GM21786 (cell line): ENCODE measurements around the gene PRRT3.
"Not testable (repeated sequence)": the region's sequence is repeated elsewhere in the genome, so short reads cannot be mapped to it uniquely, and the experiment has no call there.

ENCODE experiments used
- ATAC-seq: cut with Tn5 transposase; IDR thresholded peaks from one replicate; pipeline ENCODE4 v1.9.1; 2021; ENCODE audit not compliant: unreplicated experiment

The PRRT3 gene

DNA sequence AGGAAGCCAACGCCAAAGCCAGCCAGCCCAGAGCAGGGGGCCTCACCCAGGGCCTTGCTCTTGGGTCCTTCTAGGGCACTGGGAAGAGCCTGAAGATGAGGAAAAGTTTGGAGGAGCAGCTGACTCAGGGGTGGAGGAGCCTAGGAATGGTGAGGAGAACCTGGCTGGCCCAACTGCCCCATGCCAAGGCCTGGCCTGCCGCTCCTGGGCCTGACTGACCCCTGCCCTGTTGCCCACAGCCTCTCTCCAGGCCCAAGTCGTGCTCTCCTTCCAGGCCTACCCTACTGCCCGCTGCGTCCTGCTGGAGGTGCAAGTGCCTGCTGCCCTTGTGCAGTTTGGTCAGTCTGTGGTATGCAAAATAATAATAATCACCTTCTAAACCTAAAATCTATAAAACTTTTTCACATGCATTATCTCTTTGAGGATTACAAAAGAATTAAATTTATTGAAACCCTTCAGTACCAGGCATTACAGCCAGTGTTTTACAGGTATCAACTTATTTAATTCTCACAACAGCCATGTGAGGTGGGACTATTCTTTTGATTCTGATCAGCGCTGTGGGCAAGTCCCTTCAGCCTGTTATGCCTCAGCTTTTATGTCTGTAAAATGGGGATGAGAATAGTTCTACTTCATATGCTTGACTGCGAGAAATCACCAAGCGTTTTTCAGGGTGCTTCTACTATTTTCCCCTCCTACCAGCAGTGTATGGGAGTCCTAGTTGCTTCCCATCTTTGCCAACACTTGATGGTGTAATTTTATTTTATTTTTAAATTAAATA is 33.8 kb downstream of the PRRT3 start:
- ATAC-seq, result no peak

DNA sequence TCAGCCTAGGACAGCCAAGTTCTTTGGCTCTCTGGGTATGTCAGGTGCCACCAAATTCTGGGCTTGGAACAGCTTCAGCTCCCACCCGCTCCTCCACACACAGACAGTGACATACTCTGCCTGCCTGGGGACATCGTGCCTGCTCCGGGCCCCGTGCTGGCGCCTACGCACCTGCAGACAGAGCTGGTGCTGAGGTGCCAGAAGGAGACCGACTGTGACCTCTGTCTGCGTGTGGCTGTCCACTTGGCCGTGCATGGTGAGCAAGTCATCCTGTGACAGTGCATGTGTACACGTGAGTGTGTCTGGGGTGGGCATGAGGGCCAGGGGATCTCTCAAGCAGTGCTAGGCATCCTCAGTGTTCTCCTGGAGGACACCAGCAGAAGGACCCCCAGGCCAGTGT is 34.4 kb downstream of the PRRT3 start:
- ATAC-seq, result no peak

DNA sequence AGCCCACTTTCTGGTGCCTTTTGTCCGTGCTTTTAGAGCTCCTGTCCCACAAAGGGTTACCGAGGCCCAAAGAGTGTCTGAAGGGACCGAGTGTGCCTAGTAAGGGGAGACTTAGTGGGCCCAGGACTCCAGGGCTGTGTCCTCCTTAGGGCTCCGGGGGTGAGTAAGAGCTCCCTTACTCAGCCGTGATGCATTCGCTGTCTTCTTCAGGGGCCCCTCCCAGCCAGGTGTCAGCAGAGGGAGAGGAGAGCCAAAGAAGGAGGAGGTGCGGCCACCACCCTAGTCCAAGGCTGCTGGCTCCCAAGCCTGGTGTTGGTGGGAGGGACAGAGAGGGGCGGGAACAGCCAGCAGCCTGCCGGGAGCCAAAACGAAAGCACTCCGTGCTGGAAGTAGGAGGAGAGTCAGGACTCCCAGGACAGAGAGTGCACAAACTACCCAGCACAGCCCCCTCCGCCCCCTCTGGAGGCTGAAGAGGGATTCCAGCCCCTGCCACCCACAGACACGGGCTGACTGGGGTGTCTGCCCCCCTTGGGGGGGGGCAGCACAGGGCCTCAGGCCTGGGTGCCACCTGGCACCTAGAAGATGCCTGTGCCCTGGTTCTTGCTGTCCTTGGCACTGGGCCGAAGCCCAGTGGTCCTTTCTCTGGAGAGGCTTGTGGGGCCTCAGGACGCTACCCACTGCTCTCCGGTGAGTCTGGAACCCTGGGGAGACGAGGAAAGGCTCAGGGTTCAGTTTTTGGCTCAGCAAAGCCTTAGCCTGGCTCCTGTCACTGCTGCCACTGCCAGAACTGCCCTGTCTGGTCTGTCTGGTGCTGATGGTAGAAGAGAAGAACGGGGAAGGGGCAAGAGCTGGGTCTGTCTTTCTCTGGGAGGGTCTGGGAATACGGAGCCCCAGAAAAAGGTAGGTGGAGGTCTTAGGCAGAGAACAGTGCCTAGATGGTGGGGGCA is 35.2 kb downstream of the PRRT3 start, which contains the start of gene IL17RC:
Gene IL17RC, plus strand, starts transcription at position 365 of the 947 bp plus-strand sequence. Its CDS starts 218 bp downstream, at position 583.
- ATAC-seq, result no peak

DNA sequence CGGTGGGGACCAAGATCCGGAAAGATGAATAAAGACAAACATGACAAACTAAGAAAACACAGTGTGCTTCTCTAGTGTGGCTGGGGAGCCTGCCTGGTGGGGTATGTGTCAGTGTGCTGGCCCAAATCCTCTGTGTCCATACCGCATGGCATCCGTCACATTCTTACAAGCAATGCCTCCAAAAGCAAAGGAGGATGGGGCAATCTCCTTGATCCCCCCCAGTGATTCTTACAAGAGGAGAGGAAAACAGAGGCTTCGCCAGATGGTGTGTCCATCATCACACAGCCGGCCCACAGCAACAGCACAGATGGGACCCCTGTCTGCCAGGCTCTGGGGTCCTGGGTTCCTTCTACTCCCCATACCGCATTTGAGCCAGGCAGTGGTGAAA is 35.9 kb downstream of the PRRT3 start:
- no peak for ATAC-seq

DNA sequence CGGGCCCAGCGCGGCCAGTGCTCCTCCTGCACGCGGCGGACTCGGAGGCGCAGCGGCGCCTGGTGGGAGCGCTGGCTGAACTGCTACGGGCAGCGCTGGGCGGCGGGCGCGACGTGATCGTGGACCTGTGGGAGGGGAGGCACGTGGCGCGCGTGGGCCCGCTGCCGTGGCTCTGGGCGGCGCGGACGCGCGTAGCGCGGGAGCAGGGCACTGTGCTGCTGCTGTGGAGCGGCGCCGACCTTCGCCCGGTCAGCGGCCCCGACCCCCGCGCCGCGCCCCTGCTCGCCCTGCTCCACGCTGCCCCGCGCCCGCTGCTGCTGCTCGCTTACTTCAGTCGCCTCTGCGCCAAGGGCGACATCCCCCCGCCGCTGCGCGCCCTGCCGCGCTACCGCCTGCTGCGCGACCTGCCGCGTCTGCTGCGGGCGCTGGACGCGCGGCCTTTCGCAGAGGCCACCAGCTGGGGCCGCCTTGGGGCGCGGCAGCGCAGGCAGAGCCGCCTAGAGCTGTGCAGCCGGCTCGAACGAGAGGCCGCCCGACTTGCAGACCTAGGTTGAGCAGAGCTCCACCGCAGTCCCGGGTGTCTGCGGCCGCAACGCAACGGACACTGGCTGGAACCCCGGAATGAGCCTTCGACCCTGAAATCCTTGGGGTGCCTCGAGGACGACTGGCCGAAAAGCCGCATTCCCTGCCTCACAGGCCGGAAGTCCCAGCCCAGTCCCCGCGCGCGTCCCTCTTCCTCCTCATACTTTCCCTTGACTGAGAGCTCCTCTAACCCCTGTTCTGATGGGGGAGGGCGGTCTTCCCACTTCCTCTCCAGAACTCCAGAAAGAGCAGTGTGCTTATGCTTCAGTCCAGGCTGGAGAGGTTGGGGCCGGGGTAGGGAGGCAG is 36.7 kb downstream of the PRRT3 start:
- ATAC-seq, result no peak

DNA sequence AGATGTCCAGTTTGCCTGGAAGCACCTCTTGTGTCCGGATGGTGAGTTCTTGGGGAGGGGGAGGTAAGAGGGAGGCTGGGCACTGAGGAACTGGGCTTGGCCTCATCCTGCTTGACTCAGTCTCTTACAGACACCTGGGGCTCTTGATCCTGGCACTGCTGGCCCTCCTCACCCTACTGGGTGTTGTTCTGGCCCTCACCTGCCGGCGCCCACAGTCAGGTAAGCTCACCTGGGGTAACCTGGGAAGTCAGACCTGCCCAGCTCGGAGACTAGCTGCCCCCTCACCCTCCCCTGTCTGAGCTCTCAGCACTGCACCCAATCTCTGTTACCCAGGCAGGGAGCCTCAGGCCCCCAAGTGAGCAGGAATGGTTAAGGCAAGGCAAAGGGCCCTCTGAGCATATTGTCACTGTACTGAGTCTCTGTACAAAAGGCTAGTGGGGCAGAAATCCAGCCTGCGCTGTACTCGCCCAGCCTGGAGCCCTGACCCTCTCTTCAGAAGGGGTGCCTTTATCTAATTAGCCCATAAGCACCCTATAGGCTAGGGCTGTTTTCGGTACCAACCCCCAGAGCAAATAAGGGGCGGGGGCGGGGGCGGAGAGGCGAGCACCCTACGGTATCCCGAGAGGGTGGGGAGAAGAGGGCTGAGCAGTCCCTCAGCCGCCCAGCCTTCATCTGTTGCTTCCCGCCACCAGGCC is 37.5 kb downstream of the PRRT3 start:
- ATAC-seq, result no peak

DNA sequence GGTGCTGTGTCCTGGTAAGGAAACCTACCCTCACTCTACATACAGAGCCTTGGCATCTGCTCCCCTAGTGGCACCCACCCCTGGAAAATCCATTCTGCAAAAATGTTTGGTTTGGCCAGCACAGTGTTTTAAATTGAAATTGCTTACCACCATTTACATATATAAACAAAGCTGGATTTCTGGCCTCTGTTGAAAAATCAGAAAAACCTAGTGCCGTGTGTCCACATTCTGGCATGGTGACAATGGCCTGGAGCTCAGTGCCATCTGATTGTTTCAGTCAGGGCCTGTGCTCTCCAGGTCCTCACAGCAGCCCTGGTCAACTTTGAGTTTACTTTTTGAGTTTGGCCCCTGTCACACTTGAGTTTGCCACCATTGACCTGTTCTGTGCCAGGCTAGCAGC is 38.2 kb downstream of the PRRT3 start:
- no peak for ATAC-seq

DNA sequence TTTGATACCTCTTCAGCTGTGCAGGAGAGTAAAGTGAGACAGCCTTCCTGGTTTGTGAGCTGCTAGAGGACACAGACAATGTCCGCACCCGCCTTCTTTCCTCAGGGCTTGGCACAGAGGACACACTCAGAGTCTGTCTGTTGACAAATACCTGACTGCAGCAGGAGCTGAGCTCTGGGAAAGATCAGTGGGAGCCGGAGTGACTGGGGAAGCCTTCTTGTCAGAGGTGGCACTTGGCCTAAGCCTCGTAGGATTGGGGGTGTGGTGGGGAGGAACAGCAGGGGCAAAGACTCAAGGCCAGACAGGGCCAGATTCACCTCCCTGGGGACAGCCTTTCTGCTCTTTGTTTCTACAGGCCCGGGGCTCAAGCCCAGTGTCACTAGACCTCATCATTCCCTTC is 38.6 kb downstream of the PRRT3 start:
- ATAC-seq, result no peak

DNA sequence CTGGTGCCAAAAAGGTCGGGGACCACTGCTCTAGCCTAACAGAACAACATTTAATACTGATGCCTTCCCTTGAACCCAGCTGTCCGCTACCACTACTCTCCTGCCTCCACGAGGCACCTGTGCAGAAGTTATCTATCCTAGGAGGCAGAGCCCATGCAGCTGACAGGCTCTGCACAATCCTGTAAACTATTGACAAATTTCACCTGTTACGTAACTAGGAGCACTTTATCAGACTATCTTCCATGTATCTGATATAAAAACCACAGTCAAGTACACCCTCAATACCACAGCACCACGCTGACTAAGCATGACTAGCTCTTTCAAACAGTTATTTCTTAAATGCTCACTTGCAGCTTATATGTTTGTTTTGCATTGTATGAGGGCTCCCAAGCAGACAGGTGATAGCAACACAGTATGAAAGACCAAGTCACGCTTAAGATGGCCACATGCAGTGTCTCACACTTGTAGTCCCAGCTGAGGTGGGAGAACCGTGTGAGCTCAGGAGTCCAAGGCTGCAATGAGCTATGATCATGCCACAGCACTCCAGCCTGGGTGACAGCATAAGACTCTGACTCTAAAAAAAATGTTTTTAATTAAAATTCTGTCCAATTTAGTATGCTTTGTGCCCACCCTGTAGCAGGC is 39.8 kb downstream of the PRRT3 start:
- no peak for ATAC-seq

DNA sequence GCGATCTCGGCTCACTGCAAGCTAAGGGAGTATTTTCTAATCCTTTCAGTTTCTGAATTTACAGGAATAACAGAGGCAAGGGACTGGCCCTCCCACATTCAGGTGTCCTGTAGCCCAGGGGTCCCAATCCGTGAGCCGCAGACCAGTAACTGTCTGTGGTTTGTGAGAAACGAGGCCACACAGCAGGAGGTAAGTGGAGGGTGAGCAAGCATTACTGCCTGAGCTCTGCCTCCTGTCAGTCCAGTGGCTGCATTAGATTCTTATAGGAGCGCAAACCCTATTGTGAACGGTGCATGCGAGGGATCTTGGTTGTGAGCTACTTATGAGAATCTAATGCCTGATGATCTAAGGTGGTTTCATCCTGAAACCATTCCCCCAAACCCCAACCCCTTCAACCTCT is 40.3 kb downstream of the PRRT3 start:
- ATAC-seq, result no peak

DNA sequence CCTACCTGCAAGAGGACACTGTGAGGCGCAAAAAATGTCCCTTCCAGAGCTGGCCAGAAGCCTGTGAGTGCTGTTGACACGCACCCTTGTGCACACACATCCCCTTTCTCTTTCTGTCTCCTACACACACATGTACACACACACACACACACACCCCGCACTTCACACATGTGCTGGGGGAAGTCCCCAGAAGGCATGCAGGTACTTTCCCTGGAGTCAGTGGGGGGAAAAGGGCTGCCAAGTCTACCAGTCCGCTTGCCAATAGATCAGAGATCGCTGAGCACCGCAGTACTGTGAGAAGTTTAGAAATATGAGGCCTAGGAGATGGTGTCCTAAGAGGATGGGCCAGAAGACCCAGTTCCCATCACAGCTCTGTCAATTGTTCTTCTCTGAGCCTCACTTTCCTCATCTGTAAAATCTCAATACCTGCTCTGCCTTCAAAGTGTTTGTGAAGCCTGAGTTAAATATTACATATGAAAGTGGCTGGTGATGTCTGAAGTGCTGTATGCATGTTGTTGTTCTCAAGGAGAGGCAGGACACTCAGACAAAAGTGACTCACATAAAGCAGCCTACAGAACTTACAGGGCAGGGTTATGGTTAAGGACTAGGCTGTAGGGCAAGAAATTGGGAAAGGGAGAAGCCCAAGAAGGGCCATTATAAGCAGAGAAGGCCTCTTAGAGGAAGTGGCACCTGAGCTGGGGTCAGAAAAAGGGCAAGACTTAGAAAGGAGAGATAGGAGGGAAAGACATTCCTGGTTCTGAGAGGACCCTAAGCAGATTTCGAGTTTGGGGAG is 42.8 kb downstream of the PRRT3 start:
- ATAC-seq, result no peak

DNA sequence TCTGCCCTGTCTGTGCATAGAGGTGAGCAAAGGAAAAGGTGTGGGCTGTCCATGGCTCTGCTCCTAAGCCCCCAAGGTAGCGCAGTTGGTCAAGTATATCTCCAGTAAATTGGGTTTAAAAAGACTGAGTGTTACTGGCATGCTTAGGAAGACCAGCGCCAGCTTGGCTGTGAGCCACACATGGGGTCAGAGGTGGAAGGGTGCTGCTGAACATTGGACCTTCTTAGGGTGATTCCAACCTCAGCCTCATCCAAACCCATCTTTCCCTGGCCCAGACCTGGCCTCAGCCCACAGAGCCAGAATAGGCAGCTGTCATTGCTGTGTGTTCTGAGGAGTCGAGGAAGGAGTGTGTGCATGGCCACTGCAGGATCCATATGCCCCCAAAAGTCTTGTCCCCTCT is 43.9 kb downstream of the PRRT3 start:
- no peak for ATAC-seq

DNA sequence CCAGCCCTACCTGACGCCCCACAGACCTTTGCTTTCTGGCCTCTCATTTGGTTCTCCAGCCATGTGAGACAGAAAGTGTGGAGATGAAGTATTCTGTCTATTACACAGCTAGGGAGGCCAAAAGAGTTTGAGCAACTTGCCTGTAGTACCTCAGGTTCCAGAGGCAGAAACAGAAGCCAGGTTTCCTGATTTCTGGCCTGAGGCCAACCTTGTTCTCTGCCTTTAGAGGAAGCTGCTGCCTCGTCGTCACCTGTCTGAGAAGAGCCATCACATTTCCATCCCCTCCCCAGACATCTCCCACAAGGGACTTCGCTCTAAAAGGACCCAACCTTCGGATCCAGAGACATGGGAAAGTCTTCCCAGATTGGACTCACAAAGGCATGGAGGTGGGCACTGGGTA is 45.7 kb downstream of the PRRT3 start:
- no peak for ATAC-seq

DNA sequence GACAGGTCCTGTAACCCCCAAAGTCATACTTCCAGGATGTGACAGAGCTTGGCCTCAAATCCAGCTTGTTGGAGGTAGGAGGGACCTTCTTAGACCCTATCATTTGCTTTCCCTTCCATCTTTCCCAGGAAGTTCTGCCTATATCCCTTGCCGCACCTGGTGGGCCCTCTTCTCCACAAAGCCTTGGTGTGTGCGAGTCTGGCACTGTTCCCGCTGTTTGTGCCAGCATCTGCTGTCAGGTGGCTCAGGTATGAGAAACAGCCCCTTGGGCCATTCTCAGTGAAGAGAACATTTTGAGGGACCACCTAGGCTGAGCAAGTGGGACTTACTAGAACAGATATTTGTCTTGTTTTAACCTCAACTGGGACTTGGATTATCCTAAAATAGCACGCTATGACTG is 48.3 kb downstream of the PRRT3 start:
- no peak for ATAC-seq

DNA sequence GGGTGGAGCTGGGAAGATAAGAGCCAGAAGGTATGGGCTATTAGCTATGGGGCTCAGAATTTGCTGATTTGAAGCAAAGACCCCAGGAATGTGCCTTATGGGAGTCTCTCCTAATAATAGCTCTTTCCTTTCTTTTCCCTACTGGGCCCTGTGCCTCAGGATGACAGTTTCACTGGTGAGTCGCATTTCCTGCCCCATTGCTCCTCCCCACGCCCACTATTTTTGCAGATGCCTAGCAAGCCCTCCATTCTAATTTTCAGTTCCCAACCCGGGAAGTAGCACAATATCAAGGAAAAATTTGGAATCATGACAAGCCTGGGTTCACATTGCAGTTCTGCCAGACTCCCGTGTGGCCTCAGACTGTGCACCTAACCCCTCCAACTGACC is 49.0 kb downstream of the PRRT3 start:
- ATAC-seq, result no peak

DNA sequence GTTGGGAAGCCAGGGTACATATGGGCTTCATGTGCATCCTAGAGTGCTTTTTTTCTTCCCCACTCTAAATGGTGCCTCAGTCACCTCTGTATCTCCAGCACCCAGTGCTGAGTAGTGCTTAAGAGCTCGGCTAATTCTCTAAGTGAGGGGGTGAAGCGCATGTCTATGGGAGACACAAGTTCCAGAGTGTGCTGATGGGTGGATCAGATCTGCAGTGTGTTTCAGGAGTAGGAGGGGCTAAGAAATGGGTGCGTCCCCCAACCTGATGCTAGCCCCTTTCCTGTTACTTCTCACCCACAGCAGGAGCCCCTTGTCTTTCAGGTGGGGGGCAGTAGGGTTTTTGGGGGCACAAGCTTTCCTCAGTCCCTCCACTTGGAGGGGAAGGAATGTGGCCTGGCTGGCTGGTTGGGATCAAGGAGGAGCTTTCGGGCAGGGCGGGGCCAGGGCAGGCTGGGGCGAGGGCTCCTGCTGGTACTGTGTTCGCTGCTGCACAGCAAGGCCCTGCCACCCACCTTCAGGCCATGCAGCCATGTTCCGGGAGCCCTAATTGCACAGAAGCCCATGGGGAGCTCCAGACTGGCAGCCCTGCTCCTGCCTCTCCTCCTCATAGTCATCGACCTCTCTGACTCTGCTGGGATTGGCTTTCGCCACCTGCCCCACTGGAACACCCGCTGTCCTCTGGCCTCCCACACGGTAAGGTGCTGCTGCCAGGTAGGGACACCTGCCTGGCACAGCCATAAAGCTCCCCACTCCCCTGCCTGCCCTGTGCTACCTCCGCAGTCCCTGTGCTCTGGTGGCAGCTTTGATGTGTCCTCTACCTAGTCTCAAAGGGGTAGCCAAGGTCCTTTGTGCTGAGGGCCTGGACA is 49.6 kb downstream of the PRRT3 start, which contains the start of gene IL17RE:
Gene IL17RE, plus strand, starts transcription at position 477 of the 866 bp plus-strand sequence. Its CDS starts 85 bp downstream, at position 562.
- no peak for ATAC-seq

DNA sequence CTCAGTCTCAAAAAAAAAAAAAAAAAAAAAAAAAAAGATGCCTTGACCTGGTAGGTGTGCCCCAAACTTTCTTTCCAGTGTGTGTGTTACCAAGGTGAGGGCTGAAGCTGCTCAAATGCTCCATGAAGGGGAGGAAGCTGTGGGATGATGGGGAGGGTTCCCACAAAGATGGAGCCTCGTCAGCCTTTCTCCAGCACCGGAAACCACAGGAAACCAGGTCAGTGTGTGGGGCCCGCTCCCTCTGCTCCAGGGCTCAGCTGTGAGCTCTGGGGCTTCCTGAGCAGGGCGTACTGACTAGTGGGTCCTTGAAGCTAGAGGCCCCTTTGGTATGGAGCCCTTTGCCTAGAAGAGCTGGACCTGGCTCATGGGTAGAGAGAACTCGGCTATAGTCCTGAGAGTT is 50.2 kb downstream of the PRRT3 start:
- ATAC-seq, result no peak

DNA sequence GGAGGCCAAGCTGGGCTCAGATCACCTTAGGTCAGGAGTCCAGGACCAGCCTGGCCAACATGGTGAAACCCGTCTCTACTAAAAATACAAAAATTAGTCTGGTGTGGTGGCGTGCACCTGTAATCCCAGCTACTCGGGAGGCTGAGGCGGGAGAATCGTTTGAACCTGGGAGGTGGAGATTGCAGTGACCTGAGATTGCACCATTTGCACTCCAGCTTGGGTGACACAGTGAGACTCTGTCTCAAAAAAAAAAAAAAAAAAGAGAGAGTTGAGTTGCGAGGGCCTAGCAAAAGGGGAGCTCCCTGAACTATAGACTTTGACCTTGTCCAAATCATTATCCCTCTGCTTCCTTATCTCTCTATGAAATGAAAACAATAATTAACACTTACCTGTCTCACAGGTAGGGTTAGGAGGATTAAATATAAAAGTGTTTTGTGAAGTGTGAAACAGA is 51.2 kb downstream of the PRRT3 start:
- ATAC-seq, result not testable (repeated sequence)
